Measurements from ENCODE around the gene RCAN2.

- TF ChIP-seq CTCF (conservative IDR thresholded peaks at IDR 0.05; ENCODE audit: low read depth, low read length) = no peak
- no peak for TF ChIP-seq EZH2 (IDR thresholded peaks at IDR 0.05; ENCODE audit: borderline replicate concordance, low read depth, low read length, poor library complexity, severe bottlenecking)
Measured at GRCh38 chr6:46201702-46202101, 289.5 kb downstream of the RCAN2 start.

Data from A673 (cell line).